K562 (cell line): ENCODE measurements around the gene GPRIN3.

ENCODE experiments used
- CHD1 ChIP-seq: fragments of 200-600 bp; sonication (generic); IDR thresholded peaks from one replicate; pipeline ENCODE4 v1.6.1; 2012; ENCODE audit warnings: mild to moderate bottlenecking, moderate library complexity, low read length, inconsistent platforms
- CTCF ChIP-seq, 3 experiments: IDR thresholded peaks in 2 of 3; conservative IDR thresholded peaks in 1 of 3; 2 replicates each; pipeline ENCODE4 v1.5.1; 2011 to 2012; ENCODE audit warnings: low read length in 3 of 3, mild to moderate bottlenecking in 3 of 3, control low read depth in 2 of 3, improper control_type of control experiment in 1 of 3, inconsistent platforms in 1 of 3, low read depth in 1 of 3, mixed read lengths in 1 of 3, moderate library complexity in 1 of 3; ENCODE audit not compliant: insufficient read depth in 2 of 3
- HES1 ChIP-seq: fragments of 450-650 bp; IDR thresholded peaks from 2 replicates; pipeline ENCODE4 v1.6.1; 2016; ENCODE audit warnings: low read depth, mild to moderate bottlenecking, moderate library complexity
- JUN ChIP-seq, 2 experiments: sonication (generic) in 1 of 2; formaldehyde crosslinking in 1 of 2; IDR thresholded peaks; 2 replicates each; pipeline versions ENCODE4 v1.6.1 to v1.8.0; 2012 to 2022; ENCODE audit warnings: borderline replicate concordance in 2 of 2, mild to moderate bottlenecking in 2 of 2, improper control_type of control experiment in 1 of 2, low read depth in 1 of 2, low read length in 1 of 2, missing genetic modification reagents in 1 of 2
- SMAD3 ChIP-seq: fragments of 450-650 bp; formaldehyde crosslinking; conservative IDR thresholded peaks from 2 replicates; pipeline ENCODE4 v1.4.0; 2020; ENCODE audit warnings: mild to moderate bottlenecking
- TBP ChIP-seq: optimal IDR thresholded peaks from 2 replicates; pipeline ENCODE3; 2011; ENCODE audit warnings: low read depth, low read length, improper control_type of control experiment
- ZNF263 ChIP-seq: sonication (generic); formaldehyde crosslinking; IDR thresholded peaks from 2 replicates; pipeline ENCODE4 v1.8.0; 2022; ENCODE audit warnings: mild to moderate bottlenecking, missing genetic modification reagents, borderline replicate concordance
- TF ChIP-seq, protein P1 (sequence below): fragments of 450-650 bp; formaldehyde crosslinking; IDR thresholded peaks from 2 replicates; pipeline ENCODE4 v1.4.0; 2022; ENCODE audit warnings: missing genetic modification characterization

GRCh38 chr4:89307446-89308160 is at the start of gene GPRIN3:
- no peak for TF ChIP-seq CTCF (IDR thresholded peaks at IDR 0.05 in 2 of 3, conservative IDR thresholded peaks at IDR 0.05 in 1 of 3; ENCODE audit: insufficient read depth in 2 of 3, low read depth in 1 of 3, low read length in 3 of 3)
- TF ChIP-seq CHD1, result no peak
- no peak for TF ChIP-seq HES1
- TF ChIP-seq JUN (IDR thresholded peaks at IDR 0.05; ENCODE audit: borderline replicate concordance, low read depth, low read length), result no peak
- TF ChIP-seq JUN (CRISPR knock-in tag; IDR thresholded peaks at IDR 0.05; ENCODE audit: borderline replicate concordance), result no peak
- TF ChIP-seq, protein P1, sequence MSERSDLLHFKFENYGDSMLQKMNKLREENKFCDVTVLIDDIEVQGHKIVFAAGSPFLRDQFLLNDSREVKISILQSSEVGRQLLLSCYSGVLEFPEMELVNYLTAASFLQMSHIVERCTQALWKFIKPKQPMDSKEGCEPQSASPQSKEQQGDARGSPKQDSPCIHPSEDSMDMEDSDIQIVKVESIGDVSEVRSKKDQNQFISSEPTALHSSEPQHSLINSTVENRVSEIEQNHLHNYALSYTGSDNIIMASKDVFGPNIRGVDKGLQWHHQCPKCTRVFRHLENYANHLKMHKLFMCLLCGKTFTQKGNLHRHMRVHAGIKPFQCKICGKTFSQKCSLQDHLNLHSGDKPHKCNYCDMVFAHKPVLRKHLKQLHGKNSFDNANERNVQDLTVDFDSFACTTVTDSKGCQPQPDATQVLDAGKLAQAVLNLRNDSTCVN (CRISPR knock-in tag), result no peak
- no peak for TF ChIP-seq SMAD3 (CRISPR knock-in tag)
- no peak for TF ChIP-seq TBP
- TF ChIP-seq ZNF263 (CRISPR knock-in tag), result no peak
